Hepatocyte (in vitro differentiated cells): ENCODE results near the gene TNFSF13. TPM values are rescaled to one million over a fixed set of nuclear protein-coding genes. Genes with fewer than 3 reads are reported as not detected.

Experiments
- DNase-seq: peaks from one replicate; pipeline ENCODE4 v3.0.0-alpha.2; 2016; ENCODE audit warnings: low spot score
- H2AFZ ChIP-seq: fragments of 200-600 bp; sonication (generic); 2 replicates; pipeline ENCODE4 v1.6.0; 2016; ENCODE audit warnings: antibody characterized with exemption, mild to moderate bottlenecking
- H3K27ac ChIP-seq: fragments of 200-600 bp; sonication (generic); 2 replicates; pipeline ENCODE4 v1.5.1; 2016; ENCODE audit warnings: mild to moderate bottlenecking
- H3K27me3 ChIP-seq: fragments of 200-600 bp; sonication (generic); 2 replicates; pipeline ENCODE4 v1.6.1; 2016
- H3K36me3 ChIP-seq: fragments of 200-600 bp; sonication (generic); replicated peaks from 2 replicates; pipeline ENCODE4 v1.5.1; 2016; ENCODE audit warnings: low read depth; ENCODE audit not compliant: insufficient read depth
- H3K4me1 ChIP-seq: fragments of 200-600 bp; sonication (generic); 2 replicates; pipeline ENCODE4 v1.5.1; 2016; ENCODE audit warnings: mild to moderate bottlenecking, moderate library complexity; ENCODE audit not compliant: insufficient read depth
- H3K4me2 ChIP-seq: fragments of 200-600 bp; sonication (generic); 2 replicates; pipeline ENCODE4 v1.6.0; 2016
- H3K4me3 ChIP-seq: fragments of 200-600 bp; sonication (generic); 2 replicates; pipeline ENCODE4 v1.5.1; 2016; ENCODE audit warnings: mild to moderate bottlenecking
- H3K79me2 ChIP-seq: fragments of 200-600 bp; sonication (generic); 2 replicates; pipeline ENCODE4 v1.6.0; 2017; ENCODE audit warnings: mild to moderate bottlenecking
- H3K9me2 ChIP-seq: fragments of 200-600 bp; sonication (generic); replicated peaks from 2 replicates; pipeline ENCODE4 v1.6.0; 2017; ENCODE audit warnings: mild to moderate bottlenecking; ENCODE audit not compliant: insufficient read depth
- H3K9me3 ChIP-seq: fragments of 200-600 bp; sonication (generic); 2 replicates; pipeline ENCODE4 v1.5.1; 2016; ENCODE audit warnings: low read depth, mild to moderate bottlenecking
- H4K20me1 ChIP-seq: fragments of 200-600 bp; sonication (generic); 2 replicates; pipeline ENCODE4 v1.6.0; 2016; ENCODE audit warnings: mild to moderate bottlenecking; ENCODE audit not compliant: insufficient read depth, poor library complexity, severe bottlenecking
- EZH2 ChIP-seq: fragments of 200-600 bp; sonication (generic); IDR thresholded peaks from 2 replicates; pipeline ENCODE4 v1.6.1; 2016; ENCODE audit warnings: antibody characterized with exemption, mild to moderate bottlenecking, borderline replicate concordance
- EZH2phosphoT487 ChIP-seq: fragments of 200-600 bp; sonication (generic); IDR thresholded peaks from one replicate; pipeline ENCODE4 v1.6.1; 2018; ENCODE audit warnings: antibody characterized with exemption, mild to moderate bottlenecking, low read depth, moderate library complexity; ENCODE audit not compliant: unreplicated experiment, severe bottlenecking
- WGBS: methylation state at CpG from one replicate; pipeline ENCODE4 v1.1.6; 2016; ENCODE audit warnings: low lambda C conversion rate; ENCODE audit errors: missing lambda C conversion rate; 5-methylcytosine and 5-hydroxymethylcytosine counted together
- polyA plus RNA-seq: library from polyadenylated mRNA; unstranded; fragments of >200 nt; fragmentation: Nextera tagmentation; extraction: Ambion mirVana; gene quantifications from 2 replicates; pipeline ENCODE4 v1.2.1, GENCODE V29; 2016
- total RNA-seq: library from RNA; depleted of rRNA; stranded (reverse); fragments of >200 nt; gene quantifications from 2 replicates; pipeline ENCODE4 v1.2.3, GENCODE V29; 2014
- TF ChIP-seq, protein P1 (sequence below): fragments of 200-600 bp; sonication (generic); IDR thresholded peaks from 2 replicates; pipeline ENCODE4 v1.5.1; 2016; ENCODE audit warnings: antibody characterized with exemption, mild to moderate bottlenecking; ENCODE audit not compliant: poor library complexity

TNFSF13 gene
- total and polyA plus RNA-seq, 2 experiments from 2014 or later: 0.90 to 2.4 TPM

DNA sequence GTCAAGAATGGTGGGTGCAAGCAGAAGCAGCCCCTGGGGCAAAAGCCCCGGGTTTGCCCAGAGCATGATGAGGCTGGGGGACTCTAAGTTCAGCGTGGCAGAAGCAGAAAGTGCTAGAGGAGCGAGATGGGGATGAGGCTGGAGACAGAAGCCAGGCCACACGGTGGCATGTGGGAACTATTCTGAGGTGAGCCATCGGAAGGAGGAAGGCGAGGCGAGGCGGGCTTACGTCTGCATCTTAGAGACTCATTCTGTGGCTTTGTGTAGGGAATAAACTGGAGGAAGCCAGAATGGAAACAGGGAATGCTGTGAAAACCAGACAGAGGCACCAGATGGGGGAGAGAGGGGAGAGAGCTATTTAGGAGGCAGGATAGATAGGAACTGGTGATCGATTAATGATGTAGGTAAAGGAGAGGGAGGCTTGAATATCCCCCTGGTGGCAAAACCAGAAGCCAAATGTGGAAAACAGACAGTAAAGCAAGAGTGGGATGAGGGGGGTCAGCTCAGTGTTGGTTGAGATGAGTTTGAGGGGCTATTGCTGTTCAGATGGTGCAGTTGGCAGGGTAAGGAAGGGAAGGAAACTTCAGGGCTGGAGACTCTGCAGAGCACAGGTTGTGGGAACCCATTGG, 3.1 kb upstream of the TNFSF13 start:
- no peaks in the 10 kb centered on the region for H3K36me3 ChIP-seq

DNA sequence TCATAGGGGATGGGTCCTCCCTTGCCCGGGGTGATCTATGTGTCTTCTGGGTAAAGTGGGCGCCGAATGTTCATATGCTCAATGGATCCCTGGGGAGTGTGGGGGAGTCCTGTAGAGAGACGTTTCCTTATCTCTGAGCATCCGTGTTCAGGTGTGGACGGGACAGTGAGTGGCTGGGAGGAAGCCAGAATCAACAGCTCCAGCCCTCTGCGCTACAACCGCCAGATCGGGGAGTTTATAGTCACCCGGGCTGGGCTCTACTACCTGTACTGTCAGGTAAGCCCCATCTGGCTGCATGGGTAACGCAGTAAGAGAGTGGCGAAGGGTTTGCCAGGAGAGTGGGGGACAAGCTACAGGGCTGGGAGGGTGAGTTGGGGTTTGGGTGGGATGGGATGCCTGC, 1.9 kb upstream of the TNFSF13 start:
- H3K27ac ChIP-seq: no peak overlapping the region
- no peaks in the 10 kb centered on the region for H3K79me2 ChIP-seq
- H3K4me2 ChIP-seq: no peak overlapping the region
- DNase-seq: no peak
- H3K4me3 ChIP-seq: no peak overlapping the region
- peaks cover 31% of the 10 kb centered on the region for H3K4me1 ChIP-seq
- H3K36me3 ChIP-seq: no peaks in the 10 kb centered on the region
- H3K9me3 ChIP-seq: no peaks in the 10 kb centered on the region
- no peaks in the 10 kb centered on the region for H4K20me1 ChIP-seq
- no peaks in the 10 kb centered on the region for H3K9me2 ChIP-seq
- H2AFZ ChIP-seq: no peak overlapping the region
- TF ChIP-seq EZH2: no peak
- no peak for TF ChIP-seq EZH2phosphoT487
- TF ChIP-seq, protein P1, sequence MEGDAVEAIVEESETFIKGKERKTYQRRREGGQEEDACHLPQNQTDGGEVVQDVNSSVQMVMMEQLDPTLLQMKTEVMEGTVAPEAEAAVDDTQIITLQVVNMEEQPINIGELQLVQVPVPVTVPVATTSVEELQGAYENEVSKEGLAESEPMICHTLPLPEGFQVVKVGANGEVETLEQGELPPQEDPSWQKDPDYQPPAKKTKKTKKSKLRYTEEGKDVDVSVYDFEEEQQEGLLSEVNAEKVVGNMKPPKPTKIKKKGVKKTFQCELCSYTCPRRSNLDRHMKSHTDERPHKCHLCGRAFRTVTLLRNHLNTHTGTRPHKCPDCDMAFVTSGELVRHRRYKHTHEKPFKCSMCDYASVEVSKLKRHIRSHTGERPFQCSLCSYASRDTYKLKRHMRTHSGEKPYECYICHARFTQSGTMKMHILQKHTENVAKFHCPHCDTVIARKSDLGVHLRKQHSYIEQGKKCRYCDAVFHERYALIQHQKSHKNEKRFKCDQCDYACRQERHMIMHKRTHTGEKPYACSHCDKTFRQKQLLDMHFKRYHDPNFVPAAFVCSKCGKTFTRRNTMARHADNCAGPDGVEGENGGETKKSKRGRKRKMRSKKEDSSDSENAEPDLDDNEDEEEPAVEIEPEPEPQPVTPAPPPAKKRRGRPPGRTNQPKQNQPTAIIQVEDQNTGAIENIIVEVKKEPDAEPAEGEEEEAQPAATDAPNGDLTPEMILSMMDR: no peak
- no peaks in the 10 kb centered on the region for H3K27me3 ChIP-seq
- 86% methylated on average over 11 of the region's 12 CpGs for WGBS

More for the DNA sequence above, 3.1 kb upstream of the TNFSF13 start:
- H3K27ac ChIP-seq: no peak overlapping the region
- no peak overlapping the region for H3K4me3 ChIP-seq
- H3K27me3 ChIP-seq: no peaks in the 10 kb centered on the region
- peaks cover 35% of the 10 kb centered on the region for H3K4me1 ChIP-seq
- no peak for DNase-seq
- H4K20me1 ChIP-seq: no peaks in the 10 kb centered on the region
- H3K4me2 ChIP-seq: no peak overlapping the region
- no peak overlapping the region for H2AFZ ChIP-seq
- no peaks in the 10 kb centered on the region for H3K9me3 ChIP-seq
- TF ChIP-seq, protein P1: no peak
- TF ChIP-seq EZH2phosphoT487: no peak
- no peak for TF ChIP-seq EZH2
- H3K79me2 ChIP-seq: no peaks in the 10 kb centered on the region
- WGBS: 74% methylated on average over 10 of the region's 10 CpGs
- no peaks in the 10 kb centered on the region for H3K9me2 ChIP-seq

DNA sequence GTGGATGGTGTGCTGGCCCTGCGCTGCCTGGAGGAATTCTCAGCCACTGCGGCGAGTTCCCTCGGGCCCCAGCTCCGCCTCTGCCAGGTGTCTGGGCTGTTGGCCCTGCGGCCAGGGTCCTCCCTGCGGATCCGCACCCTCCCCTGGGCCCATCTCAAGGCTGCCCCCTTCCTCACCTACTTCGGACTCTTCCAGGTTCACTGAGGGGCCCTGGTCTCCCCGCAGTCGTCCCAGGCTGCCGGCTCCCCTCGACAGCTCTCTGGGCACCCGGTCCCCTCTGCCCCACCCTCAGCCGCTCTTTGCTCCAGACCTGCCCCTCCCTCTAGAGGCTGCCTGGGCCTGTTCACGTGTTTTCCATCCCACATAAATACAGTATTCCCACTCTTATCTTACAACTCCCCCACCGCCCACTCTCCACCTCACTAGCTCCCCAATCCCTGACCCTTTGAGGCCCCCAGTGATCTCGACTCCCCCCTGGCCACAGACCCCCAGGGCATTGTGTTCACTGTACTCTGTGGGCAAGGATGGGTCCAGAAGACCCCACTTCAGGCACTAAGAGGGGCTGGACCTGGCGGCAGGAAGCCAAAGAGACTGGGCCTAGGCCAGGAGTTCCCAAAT, 1.3 kb upstream of the TNFSF13 start:
- TF ChIP-seq EZH2phosphoT487 (no peak), EZH2 (no peak)
- TF ChIP-seq, protein P1: no peak
- peak overlapping the region; percentile 92 for H3K27ac ChIP-seq
- no peaks in the 10 kb centered on the region for H4K20me1 ChIP-seq
- DNase-seq: no peak
- no peaks in the 10 kb centered on the region for H3K9me2 ChIP-seq
- H3K9me3 ChIP-seq: no peaks in the 10 kb centered on the region
- H3K27me3 ChIP-seq: no peaks in the 10 kb centered on the region
- peaks cover 31% of the 10 kb centered on the region for H3K4me1 ChIP-seq
- H3K79me2 ChIP-seq: peaks cover 3% of the 10 kb centered on the region
- peak overlapping the region; percentile 76 for H2AFZ ChIP-seq
- H3K36me3 ChIP-seq: no peaks in the 10 kb centered on the region
- WGBS: 80% methylated on average over 12 of the region's 19 CpGs
- H3K4me2 ChIP-seq: peak overlapping the region; percentile 73
- H3K4me3 ChIP-seq: no peak overlapping the region
